MM.1S (cell line): Measurements from ENCODE around the gene MAGOHB.

Source experiments
- CTCF ChIP-seq: fragments of 300-600 bp; sonication (generic); IDR thresholded peaks from 2 replicates; pipeline ENCODE4 v1.5.1; 2016; ENCODE audit warnings: antibody characterized with exemption, low read length, mixed read lengths
- EZH2 ChIP-seq: fragments of 300-600 bp; sonication (generic); optimal IDR thresholded peaks from 2 replicates; pipeline ENCODE3; 2017; ENCODE audit warnings: low read depth, mild to moderate bottlenecking, antibody characterized with exemption, low read length, mixed read lengths

GRCh38 chr12:10661338-10661737 lies 47.9 kb upstream of the MAGOHB start:
- no peak for TF ChIP-seq CTCF
- no peak for TF ChIP-seq EZH2
